ENCODE results near the gene LDB1. TPM values are rescaled to one million over a fixed set of nuclear protein-coding genes. Genes with fewer than 3 reads are reported as not detected.

Gene LDB1
- total and polyA plus RNA-seq, 10 of the 15 experiments (the other 5 are each of a cell fraction or from before 2014, with no cell fraction given): 1.7 to 71.5 (median 36.9) TPM

DNA sequence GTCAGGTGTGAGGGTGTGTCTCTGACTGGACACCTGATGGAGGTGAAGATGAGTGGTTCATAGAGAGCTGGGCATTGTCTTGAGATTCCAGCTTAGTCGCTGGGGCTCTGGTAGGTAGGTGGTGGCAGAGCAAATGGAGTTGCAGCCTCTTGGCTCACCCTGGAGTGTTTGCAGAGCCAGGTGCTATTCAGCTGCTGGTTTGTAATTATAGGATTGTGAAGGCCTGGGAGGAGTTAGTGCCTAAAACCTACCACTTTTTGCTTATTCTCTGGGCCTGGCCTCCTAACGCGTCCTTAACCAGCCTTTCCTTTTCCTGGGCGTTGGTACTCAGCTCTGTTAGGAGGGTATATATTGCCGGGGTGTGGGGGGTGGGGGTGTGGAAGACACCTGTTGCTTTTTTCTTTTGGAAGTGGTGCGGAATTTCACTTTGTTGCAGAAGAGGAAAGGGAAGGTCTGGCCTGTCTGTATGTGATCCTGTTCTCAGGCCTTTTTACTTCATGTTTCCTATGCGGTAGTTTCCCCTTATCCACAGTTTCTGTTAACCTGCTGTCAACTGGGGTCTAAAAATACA is 15.9 kb upstream of the LDB1 start:
- FAIRE-seq: no peak
- no peak overlapping the region for H3K27ac ChIP-seq (ENCODE audit: control insufficient read depth, insufficient read depth)
- no peaks in the 10 kb centered on the region; the same call in 1 of the 2 replicates for H4K20me1 ChIP-seq (ENCODE audit: control insufficient read depth, insufficient read depth)
- H3K9ac ChIP-seq (ENCODE audit: control insufficient read depth, insufficient read depth, low read length): no peak overlapping the region; the same call in 1 of the 2 replicates
- no TSS peak for BruUV-seq (replicated peaks)
- H3K9me3 ChIP-seq (replicated peaks; ENCODE audit: control insufficient read depth, insufficient read depth, low read length): no peaks in the 10 kb centered on the region
- H3K79me2 ChIP-seq (ENCODE audit: control insufficient read depth, insufficient read depth, low read length): peaks cover 62% of the 10 kb centered on the region
- TF ChIP-seq RBBP5 (conservative IDR thresholded peaks at IDR 0.05): no peak
- TF ChIP-seq, protein P1, sequence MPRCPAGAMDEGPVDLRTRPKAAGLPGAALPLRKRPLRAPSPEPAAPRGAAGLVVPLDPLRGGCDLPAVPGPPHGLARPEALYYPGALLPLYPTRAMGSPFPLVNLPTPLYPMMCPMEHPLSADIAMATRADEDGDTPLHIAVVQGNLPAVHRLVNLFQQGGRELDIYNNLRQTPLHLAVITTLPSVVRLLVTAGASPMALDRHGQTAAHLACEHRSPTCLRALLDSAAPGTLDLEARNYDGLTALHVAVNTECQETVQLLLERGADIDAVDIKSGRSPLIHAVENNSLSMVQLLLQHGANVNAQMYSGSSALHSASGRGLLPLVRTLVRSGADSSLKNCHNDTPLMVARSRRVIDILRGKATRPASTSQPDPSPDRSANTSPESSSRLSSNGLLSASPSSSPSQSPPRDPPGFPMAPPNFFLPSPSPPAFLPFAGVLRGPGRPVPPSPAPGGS (IDR thresholded peaks at IDR 0.05; ENCODE audit: borderline replicate concordance, insufficient read depth, low read depth, low read length, poor library complexity, severe bottlenecking): no peak
- in situ Hi-C loops (cut with MboI): no loop called here
- 75% methylated on average over 7 of the region's 7 CpGs for WGBS (ENCODE audit: insufficient coverage, insufficient replicate concordance, low lambda C conversion rate, missing lambda C conversion rate)
- CTCF ChIA-PET: interaction anchor here (0.9 to 2.2 kb wide), 8 partner anchors 8 to 301 kb away, joined by 3 to 11 read pairs (median 4); partner anchors contain the start of gene NOLC1
- no peak for DNase-seq (ENCODE audit: low read depth, low spot score)
- POLR2A ChIA-PET: interaction anchor here (0.5 to 2.3 kb wide), 4 partner anchors 15 to 417 kb away, joined by 3 to 11 read pairs (median 7); partner anchors contain the start of gene NOLC1
- RAD21 ChIA-PET (ENCODE audit: unreplicated experiment): interaction anchor here (0.6 to 2.3 kb wide), 2 partner anchors 15 to 36 kb away, joined by 3 to 12 read pairs; partner anchors contain the start of gene NOLC1
- peak overlapping the region; percentile 93; the same call in 1 of the 2 replicates for H3K4me3 ChIP-seq
- H3K27me3 ChIP-seq (replicated peaks in 1 of 2; ENCODE audit: control insufficient read depth in 2 of 2, insufficient read depth in 2 of 2, low read length in 1 of 2): no peaks in the 10 kb centered on the region
- intact Hi-C loops (cut with micrococcal nuclease; ENCODE audit: unreplicated experiment): no loop called here
- no peak overlapping the region for H2AFZ ChIP-seq (ENCODE audit: control insufficient read depth, low read depth, low read length)
- SMC1A ChIA-PET (ENCODE audit: uncharacterized antibody, unreplicated experiment): interaction anchor here (2.3 kb wide), 1 partner anchor 15 kb away, joined by 16 read pairs; the partner anchor contains the start of gene NOLC1
- peak overlapping the region; percentile 21 for H3K4me2 ChIP-seq (ENCODE audit: control insufficient read depth, insufficient read depth)
- no peak for ATAC-seq
- peaks cover 10% of the 10 kb centered on the region for H3K4me1 ChIP-seq (ENCODE audit: control insufficient read depth, insufficient read depth, low read length)
- H3K36me3 ChIP-seq (ENCODE audit: control insufficient read depth in 2 of 2, insufficient read depth in 2 of 2, low read length in 1 of 2): peaks cover 29 to 30% of the 10 kb centered on the region in 2 experiments

- ChIA-PET RAD21 (ENCODE audit: unreplicated experiment) (interaction anchor here (1.0 to 2.3 kb wide), 2 partner anchors 17 to 26 kb away, joined by 3 to 12 read pairs; partner anchors contain the start of gene NOLC1), CTCF (interaction anchor here (1.2 to 2.2 kb wide), 5 partner anchors 14 to 294 kb away, joined by 3 to 11 read pairs (median 4); partner anchors contain the start of gene NOLC1), SMC1A (ENCODE audit: uncharacterized antibody, unreplicated experiment) (interaction anchor here (1.2 to 2.3 kb wide), 3 partner anchors 12 to 22 kb away, joined by 3 to 16 read pairs (median 11); partner anchors contain the start of gene NOLC1), POLR2A (interaction anchor here (0.5 to 2.3 kb wide), 4 partner anchors 9 to 62 kb away, joined by 3 to 11 read pairs (median 6); partner anchors contain the start of gene NOLC1)
- peaks cover 62% of the 10 kb centered on the region for H3K79me2 ChIP-seq (ENCODE audit: control insufficient read depth, insufficient read depth, low read length)
- in situ Hi-C loops (cut with MboI): no loop called here
- H3K27ac ChIP-seq (ENCODE audit: control insufficient read depth, insufficient read depth): peak overlapping the region; percentile 75; the same call in 1 of the 2 replicates
- H3K4me3 ChIP-seq: peak overlapping the region; percentile 93
- intact Hi-C loops (cut with micrococcal nuclease; ENCODE audit: unreplicated experiment): no loop called here
- DNase-seq (ENCODE audit: low read depth, low spot score): no peak
- FAIRE-seq: peak; percentile 13
- no peaks in the 10 kb centered on the region for H3K27me3 ChIP-seq (replicated peaks in 1 of 2; ENCODE audit: control insufficient read depth in 2 of 2, insufficient read depth in 2 of 2, low read length in 1 of 2)
- TSS peak; percentile 74 for BruUV-seq (replicated peaks)
- H3K36me3 ChIP-seq (ENCODE audit: control insufficient read depth in 2 of 2, insufficient read depth in 2 of 2, low read length in 1 of 2): peaks cover 14% of the 10 kb centered on the region in 2 experiments
- peak overlapping the region; percentile 82 for H3K9ac ChIP-seq (ENCODE audit: control insufficient read depth, insufficient read depth, low read length)
- H3K4me1 ChIP-seq (ENCODE audit: control insufficient read depth, insufficient read depth, low read length): peaks cover 10% of the 10 kb centered on the region
- 22% methylated on average over 2 of the region's 2 CpGs for WGBS (ENCODE audit: insufficient coverage, insufficient replicate concordance, low lambda C conversion rate, missing lambda C conversion rate)
- no peak overlapping the region for H2AFZ ChIP-seq (ENCODE audit: control insufficient read depth, low read depth, low read length)
- H3K9me3 ChIP-seq (replicated peaks; ENCODE audit: control insufficient read depth, insufficient read depth, low read length): no peaks in the 10 kb centered on the region
- peak overlapping the region; percentile 68 for H3K4me2 ChIP-seq (ENCODE audit: control insufficient read depth, insufficient read depth)
- ATAC-seq: no peak
- no peaks in the 10 kb centered on the region; the same call in 1 of the 2 replicates for H4K20me1 ChIP-seq (ENCODE audit: control insufficient read depth, insufficient read depth)
- TF ChIP-seq, protein P2, sequence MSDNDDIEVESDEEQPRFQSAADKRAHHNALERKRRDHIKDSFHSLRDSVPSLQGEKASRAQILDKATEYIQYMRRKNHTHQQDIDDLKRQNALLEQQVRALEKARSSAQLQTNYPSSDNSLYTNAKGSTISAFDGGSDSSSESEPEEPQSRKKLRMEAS (IDR thresholded peaks at IDR 0.05; ENCODE audit: low read depth, low read length): no peak
- TF ChIP-seq RELB (IDR thresholded peaks at IDR 0.05; ENCODE audit: low read depth): no peak
- no peak for TF ChIP-seq STAT1 (conservative IDR thresholded peaks at IDR 0.05)
- TF ChIP-seq STAT3 (IDR thresholded peaks at IDR 0.05; ENCODE audit: low read depth, low read length): no peak
- no peak for TF ChIP-seq PAX5 (IDR thresholded peaks at IDR 0.05; ENCODE audit: borderline replicate concordance, low read depth, low read length)
- no peak for TF ChIP-seq ZZZ3 (IDR thresholded peaks at IDR 0.05; ENCODE audit: control insufficient read depth, insufficient read length, low read depth)
- no peak for TF ChIP-seq CHD4 (IDR thresholded peaks at IDR 0.05)
- no peak for TF ChIP-seq RUNX3 (IDR thresholded peaks at IDR 0.05; ENCODE audit: low read length)
- no peak for TF ChIP-seq HSF1 (IDR thresholded peaks at IDR 0.05; ENCODE audit: low read depth, low read length)
Observed at GRCh38 chr10:102134416-102134815, 14.2 kb upstream of the LDB1 start.

Data from GM12878 (cell line).